Measurements from ENCODE around the gene CDC14A.

Gene CDC14A

GRCh38 chr1:100340494-100340893, 11.8 kb upstream of the CDC14A start:
- no peak overlapping the region for H3K27ac ChIP-seq (ENCODE audit: low read depth, low read length)
- no peaks in the 10 kb centered on the region for H3K9me2 ChIP-seq (replicated peaks; ENCODE audit: insufficient read depth, low read length)
- H3F3A ChIP-seq (ENCODE audit: insufficient read depth) = no peaks in the 10 kb centered on the region
- TF ChIP-seq EZH2phosphoT487 (conservative IDR thresholded peaks at IDR 0.05; ENCODE audit: low read length) (no peak), CTCF (IDR thresholded peaks at IDR 0.05; ENCODE audit: insufficient read depth, low read length, poor library complexity, severe bottlenecking) (no peak)
- H2AFZ ChIP-seq (ENCODE audit: low read depth, low read length, severe bottlenecking) = no peak overlapping the region
- no peaks in the 10 kb centered on the region for H3K9me3 ChIP-seq (ENCODE audit: insufficient read depth, low read length)
- no peaks in the 10 kb centered on the region for H3K27me3 ChIP-seq (ENCODE audit: low read length)
- no peak overlapping the region for H3K4me3 ChIP-seq (ENCODE audit: insufficient read depth, low read length, poor library complexity, severe bottlenecking)
- H3K36me3 ChIP-seq (ENCODE audit: low read length) = no peaks in the 10 kb centered on the region
- H4K20me1 ChIP-seq (ENCODE audit: low read depth, low read length) = no peaks in the 10 kb centered on the region
- H3K9ac ChIP-seq (ENCODE audit: low read length) = no peak overlapping the region
- no peaks in the 10 kb centered on the region for H3K79me2 ChIP-seq (ENCODE audit: insufficient read depth, low read length)
- H3K4me2 ChIP-seq (ENCODE audit: low read depth, low read length, poor library complexity, severe bottlenecking) = no peak overlapping the region

- Histone ChIP-seq H3K4me3 (ENCODE audit: insufficient read depth, low read length, poor library complexity, severe bottlenecking) (no peak overlapping the region), H3K4me2 (ENCODE audit: low read depth, low read length, poor library complexity, severe bottlenecking) (no peak overlapping the region), H2AFZ (ENCODE audit: low read depth, low read length, severe bottlenecking) (no peak overlapping the region), H3K36me3 (ENCODE audit: low read length) (no peaks in the 10 kb centered on the region), H3K9me3 (ENCODE audit: insufficient read depth, low read length) (no peaks in the 10 kb centered on the region), H3K9me2 (replicated peaks; ENCODE audit: insufficient read depth, low read length) (no peaks in the 10 kb centered on the region), H3F3A (ENCODE audit: insufficient read depth) (no peaks in the 10 kb centered on the region), H3K79me2 (ENCODE audit: insufficient read depth, low read length) (no peaks in the 10 kb centered on the region), H3K27ac (ENCODE audit: low read depth, low read length) (no peak overlapping the region), H3K27me3 (ENCODE audit: low read length) (no peaks in the 10 kb centered on the region), H4K20me1 (ENCODE audit: low read depth, low read length) (no peaks in the 10 kb centered on the region), H3K9ac (ENCODE audit: low read length) (no peak overlapping the region)
- TF ChIP-seq EZH2phosphoT487 (conservative IDR thresholded peaks at IDR 0.05; ENCODE audit: low read length) = no peak
- TF ChIP-seq CTCF (IDR thresholded peaks at IDR 0.05; ENCODE audit: insufficient read depth, low read length, poor library complexity, severe bottlenecking) = no peak
Measured at GRCh38 chr1:100342348-100342747, 10.0 kb upstream of the CDC14A start.

- Histone ChIP-seq H3K4me3 (ENCODE audit: insufficient read depth, low read length, poor library complexity, severe bottlenecking) (no peak overlapping the region), H3K9me3 (ENCODE audit: insufficient read depth, low read length) (no peaks in the 10 kb centered on the region), H3K9ac (ENCODE audit: low read length) (no peak overlapping the region), H3K4me2 (ENCODE audit: low read depth, low read length, poor library complexity, severe bottlenecking) (no peak overlapping the region), H4K20me1 (ENCODE audit: low read depth, low read length) (no peaks in the 10 kb centered on the region), H3F3A (ENCODE audit: insufficient read depth) (no peaks in the 10 kb centered on the region), H3K27me3 (ENCODE audit: low read length) (no peaks in the 10 kb centered on the region), H2AFZ (ENCODE audit: low read depth, low read length, severe bottlenecking) (no peak overlapping the region), H3K9me2 (replicated peaks; ENCODE audit: insufficient read depth, low read length) (no peaks in the 10 kb centered on the region), H3K27ac (ENCODE audit: low read depth, low read length) (no peak overlapping the region), H3K36me3 (ENCODE audit: low read length) (no peaks in the 10 kb centered on the region), H3K79me2 (ENCODE audit: insufficient read depth, low read length) (no peaks in the 10 kb centered on the region)
- TF ChIP-seq EZH2phosphoT487 (conservative IDR thresholded peaks at IDR 0.05; ENCODE audit: low read length) (no peak), CTCF (IDR thresholded peaks at IDR 0.05; ENCODE audit: insufficient read depth, low read length, poor library complexity, severe bottlenecking) (no peak)
Measured at GRCh38 chr1:100343897-100344296, 8.4 kb upstream of the CDC14A start.
